H1 (cell line): ENCODE data around the gene GNG7. TPM values are rescaled to one million over a fixed set of nuclear protein-coding genes. Genes with fewer than 3 reads are reported as not detected.

Experiments used
- CTCF ChIA-PET: fragments of 300-600 bp; sonication (Branson Sonifier 250); formaldehyde crosslinking; loops from one replicate; lab custom pipeline; 2021; ENCODE audit not compliant: partially characterized antibody; lab: Charles Lee
- POLR2A ChIA-PET: fragments of 300-600 bp; sonication (Branson Sonifier 250); formaldehyde crosslinking; loops from one replicate; lab custom pipeline; 2021; ENCODE audit warnings: inconsistent platforms; ENCODE audit not compliant: partially characterized antibody; lab: Charles Lee
- DNase-seq, 2 experiments: peaks; one replicate each; pipeline versions ENCODE4 v3.0.0 to v3.0.0-alpha.2; 2010 to 2022; ENCODE audit warnings: low spot score in 2 of 2, low read depth in 1 of 2, mixed read lengths in 1 of 2
- FAIRE-seq: peaks from 2 replicates; lab custom pipeline; 2011; peaks lifted over from hg19 to GRCh38; lab: Jason Lieb, UNC
- H2AFZ ChIP-seq: 2 replicates; pipeline ENCODE4 v1.8.1; 2012; ENCODE audit warnings: low read length, inconsistent platforms
- H2AK5ac ChIP-seq: 2 replicates; pipeline ENCODE4 v1.6.1; 2013; ENCODE audit warnings: low read depth, low read length
- H2BK120ac ChIP-seq: replicated peaks from 2 replicates; pipeline ENCODE3; 2013; ENCODE audit warnings: low read depth, low read length, inconsistent platforms
- H2BK12ac ChIP-seq: 2 replicates; pipeline ENCODE4 v1.6.1; 2013; ENCODE audit warnings: low read depth, low read length
- H2BK15ac ChIP-seq: 2 replicates; pipeline ENCODE4 v1.6.1; 2013; ENCODE audit warnings: low read length
- H2BK20ac ChIP-seq: 2 replicates; pipeline ENCODE4 v1.6.1; 2013; ENCODE audit warnings: low read length
- H2BK5ac ChIP-seq: 2 replicates; pipeline ENCODE4 v1.6.1; 2013; ENCODE audit warnings: low read depth, low read length
- H3K14ac ChIP-seq: 2 replicates; pipeline ENCODE4 v1.6.1; 2013; ENCODE audit warnings: inconsistent platforms; ENCODE audit not compliant: insufficient read length
- H3K18ac ChIP-seq: 2 replicates; pipeline ENCODE4 v1.6.1; 2013; ENCODE audit warnings: low read length; ENCODE audit errors: extremely low read depth
- H3K23ac ChIP-seq: 2 replicates; pipeline ENCODE4 v1.6.1; 2013; ENCODE audit warnings: inconsistent platforms; ENCODE audit not compliant: insufficient read length
- H3K23me2 ChIP-seq: 2 replicates; pipeline ENCODE4 v1.6.1; 2013; ENCODE audit warnings: low read depth, low read length
- H3K27ac ChIP-seq: 2 replicates; pipeline ENCODE4 v1.6.1; 2011; ENCODE audit warnings: low read depth, low read length, inconsistent platforms
- H3K27me3 ChIP-seq, 4 experiments: replicated peaks in 1 of 4; 1 replicate in 1 of 4; 2 replicates in 3 of 4; pipeline versions ENCODE4 v1.6.1 to v1.8.1; 2011 to 2013; ENCODE audit warnings: low read length in 3 of 4, mild to moderate bottlenecking in 3 of 4, inconsistent platforms in 2 of 4, mixed read lengths in 2 of 4, moderate library complexity in 1 of 4; ENCODE audit not compliant: control insufficient read depth in 3 of 4, insufficient read depth in 3 of 4; ENCODE audit errors: extremely low read depth in 1 of 4
- H3K36me3 ChIP-seq, 4 experiments: 2 replicates each; pipeline versions ENCODE4 v1.6.1 to v1.8.1; 2011 to 2013; ENCODE audit warnings: mild to moderate bottlenecking in 4 of 4, low read length in 3 of 4, moderate library complexity in 2 of 4, control low read depth in 1 of 4, inconsistent platforms in 1 of 4; ENCODE audit not compliant: insufficient read depth in 4 of 4, control insufficient read depth in 2 of 4
- H3K4ac ChIP-seq: replicated peaks from 2 replicates; pipeline ENCODE3; 2013; ENCODE audit warnings: low read length, low read depth, mixed read lengths, inconsistent platforms; ENCODE audit not compliant: insufficient read length
- H3K4me1 ChIP-seq, 4 experiments: replicated peaks in 1 of 4; 1 replicate in 1 of 4; 2 replicates in 3 of 4; pipeline versions ENCODE4 v1.6.1 to v1.8.1; 2011 to 2013; ENCODE audit warnings: low read length in 3 of 4, inconsistent platforms in 2 of 4, mixed read lengths in 1 of 4; ENCODE audit not compliant: insufficient read depth in 4 of 4, control insufficient read depth in 3 of 4
- H3K4me2 ChIP-seq, 2 experiments: 2 replicates each; pipeline versions ENCODE4 v1.6.1 to v1.8.1; 2011 to 2013; ENCODE audit warnings: low read depth in 2 of 2, low read length in 2 of 2, control low read depth in 1 of 2, inconsistent platforms in 1 of 2, mild to moderate bottlenecking in 1 of 2; ENCODE audit not compliant: insufficient read depth in 1 of 2
- H3K4me3 ChIP-seq, 4 experiments: fragments of 200-600, 300-600 bp in 1 of 4; sonication (generic), shearing (Covaris generic), sonication (Bioruptor Twin) in 1 of 4; 2 replicates each; pipeline versions ENCODE4 v1.5.1 to v1.8.1; 2011 to 2016; ENCODE audit warnings: low read length in 4 of 4, low read depth in 3 of 4, control low read depth in 2 of 4, inconsistent platforms in 2 of 4, mild to moderate bottlenecking in 2 of 4, mixed read lengths in 1 of 4, moderate library complexity in 1 of 4; ENCODE audit not compliant: insufficient read depth in 2 of 4; ENCODE audit errors: extremely low read depth in 1 of 4
- H3K56ac ChIP-seq: replicated peaks from 2 replicates; pipeline ENCODE3; 2013; ENCODE audit warnings: low read depth, mild to moderate bottlenecking, mixed read lengths, low read length, inconsistent platforms; ENCODE audit not compliant: insufficient read length
- H3K79me1 ChIP-seq: 2 replicates; pipeline ENCODE4 v1.6.1; 2013; ENCODE audit warnings: low read depth, low read length, control low read depth
- H3K79me2 ChIP-seq, 2 experiments: 2 replicates each; pipeline versions ENCODE4 v1.6.1 to v1.8.1; 2012 to 2013; ENCODE audit warnings: low read length in 2 of 2, mild to moderate bottlenecking in 2 of 2, inconsistent platforms in 1 of 2; ENCODE audit not compliant: insufficient read depth in 2 of 2, control insufficient read depth in 1 of 2
- H3K9ac ChIP-seq, 4 experiments: replicated peaks in 1 of 4; 1 replicate in 1 of 4; 2 replicates in 3 of 4; pipeline versions ENCODE4 v1.6.1 to v1.8.1; 2011 to 2013; ENCODE audit warnings: low read depth in 3 of 4, low read length in 3 of 4, control low read depth in 2 of 4, mild to moderate bottlenecking in 2 of 4, moderate library complexity in 2 of 4, inconsistent platforms in 1 of 4; ENCODE audit errors: extremely low read depth in 1 of 4
- H3K9me3 ChIP-seq, 2 experiments: 2 replicates each; pipeline versions ENCODE4 v1.6.1 to v1.8.1; 2012 to 2013; ENCODE audit warnings: mild to moderate bottlenecking in 2 of 2, moderate library complexity in 2 of 2, control low read depth in 1 of 2, inconsistent platforms in 1 of 2, low read depth in 1 of 2, low read length in 1 of 2, mixed read lengths in 1 of 2; ENCODE audit not compliant: insufficient read depth in 2 of 2
- H4K20me1 ChIP-seq, 2 experiments: replicated peaks in 1 of 2; 2 replicates each; pipeline versions ENCODE3 to v1.8.1; 2011 to 2013; ENCODE audit warnings: inconsistent platforms in 2 of 2, low read length in 2 of 2, mild to moderate bottlenecking in 1 of 2; ENCODE audit not compliant: insufficient read depth in 2 of 2, control insufficient read depth in 1 of 2
- H4K5ac ChIP-seq: 2 replicates; pipeline ENCODE4 v1.6.1; 2013; ENCODE audit warnings: low read length, low read depth, mixed read lengths, inconsistent platforms; ENCODE audit not compliant: insufficient read length
- H4K8ac ChIP-seq: 2 replicates; pipeline ENCODE4 v1.8.0; 2013; ENCODE audit warnings: mild to moderate bottlenecking, moderate library complexity, low read length, inconsistent platforms; ENCODE audit not compliant: insufficient read depth; ENCODE audit errors: extremely low read depth
- H4K91ac ChIP-seq: replicated peaks from 2 replicates; pipeline ENCODE3; 2013; ENCODE audit warnings: low read length, mixed read lengths, inconsistent platforms; ENCODE audit not compliant: insufficient read length
- CBX5 ChIP-seq: fragments of 300-800, 300-1000 bp; sonication (generic); IDR thresholded peaks from 2 replicates; pipeline ENCODE4 v1.7.1; 2016; ENCODE audit warnings: antibody characterized with exemption, low read length, low read depth
- FOSL1 ChIP-seq: IDR thresholded peaks from 2 replicates; pipeline ENCODE4 v1.6.1; 2011; ENCODE audit warnings: mild to moderate bottlenecking, low read depth, low read length, moderate library complexity; ENCODE audit not compliant: insufficient read depth
- HDAC2 ChIP-seq, 2 experiments: fragments of 300-600 bp in 1 of 2; sonication (generic) in 1 of 2; IDR thresholded peaks; 2 replicates each; pipeline ENCODE4 v1.6.1; 2011 to 2012; ENCODE audit warnings: low read depth in 2 of 2, low read length in 2 of 2, mild to moderate bottlenecking in 2 of 2, moderate library complexity in 2 of 2, borderline replicate concordance in 1 of 2, inconsistent platforms in 1 of 2
- KDM1A ChIP-seq: fragments of 200-600, 300-600 bp; sonication (generic); IDR thresholded peaks from 2 replicates; pipeline ENCODE4 v1.7.1; 2016; ENCODE audit warnings: mild to moderate bottlenecking, low read length, borderline replicate concordance
- POLR2A ChIP-seq, 2 experiments: IDR thresholded peaks; 1 replicate in 1 of 2; 2 replicates in 1 of 2; pipeline ENCODE4 v1.6.1; 2011; ENCODE audit warnings: low read depth in 2 of 2, low read length in 2 of 2, mild to moderate bottlenecking in 2 of 2; ENCODE audit errors: control extremely low read depth in 1 of 2
- POLR2AphosphoS5 ChIP-seq: IDR thresholded peaks from 2 replicates; pipeline ENCODE4 v1.6.1; 2011; ENCODE audit warnings: low read depth, low read length
- RNF2 ChIP-seq: fragments of 200-900, 300-1000 bp; sonication (generic); IDR thresholded peaks from 2 replicates; pipeline ENCODE4 v1.7.1; 2016; ENCODE audit warnings: borderline replicate concordance, low read depth, mild to moderate bottlenecking, antibody characterized with exemption, low read length; ENCODE audit not compliant: poor library complexity, severe bottlenecking; ENCODE audit errors: missing control alignments
- SIX5 ChIP-seq: IDR thresholded peaks from 2 replicates; pipeline ENCODE4 v1.6.1; 2011; ENCODE audit warnings: mild to moderate bottlenecking, low read depth, low read length
- TBP ChIP-seq: IDR thresholded peaks from 2 replicates; pipeline ENCODE4 v1.6.1; 2011; ENCODE audit warnings: low read depth, low read length, improper control_type of control experiment
- WGBS, 2 experiments: shearing (Covaris generic) in 1 of 2; methylation state at CpG; one replicate each; pipeline versions ENCODE4 v1.1.6 to v1.1.7; 2013 to 2015; ENCODE audit warnings: low lambda C conversion rate in 2 of 2, mixed read lengths in 2 of 2, inconsistent platforms in 1 of 2, low coverage in 1 of 2, missing lambda C conversion rate in 1 of 2; ENCODE audit not compliant: insufficient replicate concordance in 2 of 2, insufficient coverage in 1 of 2, insufficient read length in 1 of 2; ENCODE audit errors: extremely low coverage in 1 of 2, missing lambda C conversion rate in 1 of 2; 5-methylcytosine and 5-hydroxymethylcytosine counted together
- polyA plus RNA-seq, 7 experiments: library from polyadenylated mRNA; depleted of rRNA in 3 of 7; stranded (reverse) in 5 of 7; unstranded in 2 of 7; fragments of >200 nt in 5 of 7; fragments of 200-250 nt in 2 of 7; gene quantifications; 1 replicate in 5 of 7; 2 replicates in 1 of 7; 4 replicates in 1 of 7; pipeline versions ENCODE4 v1.2.1 to v1.2.3, GENCODE V29; 2011 to 2013; ENCODE audit warnings: missing spikeins in 2 of 7, mixed read lengths in 2 of 7
- total RNA-seq: library from RNA; stranded (reverse); fragmentation: NEBNext Ultra II Directional; extraction: Animal tissue kit (Norgen Biotek cat#: 25700); gene quantifications from 2 replicates; pipeline ENCODE4 v1.2.1, GENCODE V29; 2021
- TF ChIP-seq, protein P1 (sequence below): IDR thresholded peaks from 2 replicates; pipeline ENCODE4 v1.6.1; 2012; ENCODE audit warnings: inconsistent platforms

GNG7 gene
- total and polyA plus RNA-seq, 2 of the 8 experiments (the other 6 are each of a cell fraction or from before 2014, with no cell fraction given) = 2.8 to 7.8 TPM

GRCh38 chr19:2534423-2535013, 168.0 kb downstream of the GNG7 start:
- Histone ChIP-seq H2BK12ac (no peak overlapping the region), H2AK5ac (no peak overlapping the region), H2BK20ac (no peak overlapping the region), H2BK5ac (no peak overlapping the region), H4K8ac (no peak overlapping the region), H3K14ac (no peak overlapping the region), H3K23me2 (no peaks in the 10 kb centered on the region), H4K20me1 (no peaks in the 10 kb centered on the region), H3K79me1 (no peaks in the 10 kb centered on the region), H3K23ac (no peak overlapping the region), H2BK15ac (no peak overlapping the region), H4K91ac (no peak overlapping the region), H3K4me2 (no peak overlapping the region), H3K4me1 (peaks cover 0 to 3% (median under 1%) of the 10 kb centered on the region in 4 experiments; a peak in 3 of 7 replicates), H3K18ac (no peak overlapping the region), H3K4me3 (no peak overlapping the region), H3K56ac (no peak overlapping the region), H2AFZ (no peak overlapping the region), H3K9ac (no peak overlapping the region), H2BK120ac (no peak overlapping the region), H3K27me3 (no peaks in the 10 kb centered on the region), H3K79me2 (no peaks in the 10 kb centered on the region), H3K27ac (no peak overlapping the region), H3K4ac (no peak overlapping the region), H3K36me3 (no peaks in the 10 kb centered on the region), H3K9me3 (peaks cover 11 to 13% of the 10 kb centered on the region in 2 experiments), H4K5ac (no peak overlapping the region)
- 88% methylated on average over 2 of the region's 2 CpGs; no CpG with 5 or more reads in 1 of the 2 experiments for WGBS, 2 experiments
- TF ChIP-seq KDM1A (no peak), POLR2A (IDR thresholded peaks at IDR 0.05; ENCODE audit: control extremely low read depth in 1 of 2, low read depth in 2 of 2, low read length in 2 of 2) (no peak), CBX5 (no peak), POLR2AphosphoS5 (no peak), TBP (no peak), FOSL1 (no peak), HDAC2 (IDR thresholded peaks at IDR 0.05; ENCODE audit: borderline replicate concordance in 1 of 2, low read depth in 2 of 2, low read length in 2 of 2) (no peak), RNF2 (no peak), SIX5 (no peak)
- TF ChIP-seq, protein P1, sequence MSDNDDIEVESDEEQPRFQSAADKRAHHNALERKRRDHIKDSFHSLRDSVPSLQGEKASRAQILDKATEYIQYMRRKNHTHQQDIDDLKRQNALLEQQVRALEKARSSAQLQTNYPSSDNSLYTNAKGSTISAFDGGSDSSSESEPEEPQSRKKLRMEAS = no peak
- POLR2A ChIA-PET = interaction anchor here (0.6 to 1.8 kb wide), 4 partner anchors 9 to 58 kb away, joined by 3 to 11 read pairs (median 4); partner anchors contain the start of gene GADD45B
- CTCF ChIA-PET = interaction anchor here (0.9 to 1.6 kb wide), 3 partner anchors 12 to 151 kb away, joined by 3 to 4 read pairs (median 3); no protein-coding TSS in a partner anchor
- no peak for FAIRE-seq
- no peak for DNase-seq
